Heart right ventricle (tissue), 16 donors: ENCODE results near the gene PRKAG1. TPM values are rescaled to one million over a fixed set of nuclear protein-coding genes. Genes with fewer than 3 reads are reported as not detected.
A peak's percentile ranks its signal among the peaks of the same experiment; 100 is the strongest.

ENCODE experiments used
- ATAC-seq, 8 donors: fragments of 200-7000 bp; cut with Tn5 transposase; one replicate each; pipeline ENCODE4 v1.9.1; 2020; ENCODE audit warnings: mild to moderate bottlenecking in 8 of 8, moderate library complexity in 8 of 8, moderate number of reproducible peaks in 1 of 8
- DNase-seq, 2 donors: peaks; one replicate each; pipeline ENCODE4 v3.0.0-alpha.2; 2020
- H3K27ac ChIP-seq, 10 donors: fragments of 200-600 bp; sonication (generic) in 2 of 10; one replicate each; pipeline versions ENCODE4 v1.5.0 to v1.8.0; 2020 to 2022; ENCODE audit warnings: mild to moderate bottlenecking in 3 of 10
- H3K27me3 ChIP-seq, 7 donors: fragments of 200-600 bp; one replicate each; pipeline ENCODE4 v1.8.0; 2021 to 2022; ENCODE audit warnings: mild to moderate bottlenecking in 2 of 7
- H3K36me3 ChIP-seq, 9 donors: fragments of 200-600 bp; sonication (generic) in 1 of 9; one replicate each; pipeline versions ENCODE4 v1.5.0 to v1.8.0; 2020 to 2022; ENCODE audit warnings: mild to moderate bottlenecking in 2 of 9
- H3K4me1 ChIP-seq, 9 donors: fragments of 200-600 bp; sonication (generic) in 1 of 9; one replicate each; pipeline versions ENCODE4 v1.5.0 to v1.8.0; 2020 to 2022; ENCODE audit warnings: mild to moderate bottlenecking in 4 of 9
- H3K4me3 ChIP-seq, 10 donors: fragments of 200-600 bp; sonication (generic) in 2 of 10; one replicate each; pipeline versions ENCODE4 v1.5.0 to v1.8.0; 2020 to 2022; ENCODE audit warnings: mild to moderate bottlenecking in 7 of 10, moderate library complexity in 2 of 10
- H3K9me3 ChIP-seq, 11 donors: fragments of 200-600 bp in 10 of 11; sonication (generic) in 2 of 11; one replicate each; pipeline versions ENCODE4 v1.5.0 to v1.8.0; 2013 to 2022; ENCODE audit warnings: mild to moderate bottlenecking in 2 of 11, control low read depth in 1 of 11, moderate library complexity in 1 of 11
- WGBS, 2 donors: extraction: QIAGEN DNeasy Blood & Tissue Kit; methylation state at CpG; one replicate each; pipeline ENCODE4 v1.1.7; 2013; ENCODE audit warnings: inconsistent platforms in 1 of 2; 5-methylcytosine and 5-hydroxymethylcytosine counted together
- intact Hi-C, 10 donors: fragments of 100-400 bp; cut with DNase I; formaldehyde crosslinking; loops; one replicate each; pipeline versions ENCODE4 v1.11.1 to v1.14.2; 2022
- polyA plus RNA-seq, 2 donors: library from polyadenylated mRNA; stranded (reverse); fragments of 200-250 nt; gene quantifications; one replicate each; pipeline ENCODE4 v1.2.3, GENCODE V29; 2013
- total RNA-seq, 10 donors: library from RNA; stranded (reverse); fragmentation: NEBNext Ultra II Directional in 3 of 10; extraction: Animal tissue kit (Norgen Biotek cat#: 25700) in 3 of 10; gene quantifications; one replicate each; pipeline versions ENCODE4 v1.2.1 to v1.2.4, GENCODE V29; 2021 to 2023
- TF ChIP-seq, protein P1 (sequence below), 9 donors: fragments of 200-600 bp; sonication (generic) in 2 of 9; IDR thresholded peaks; one replicate each; pipeline versions ENCODE4 v1.5.0 to v1.8.0; 2021 to 2022; ENCODE audit warnings: antibody characterized with exemption in 9 of 9, mild to moderate bottlenecking in 5 of 9, moderate library complexity in 1 of 9
- donor health status: Arrhythmogenic right ventricular cardiomyopathy.
- donor health status: ischemic (EF 13 %, LVEDD 7.1; RV severe dilation, severe dysfunction).
- donor health status: healthy with polysubstance abuse.
- donor health status: DM: no; HTN: yes; CAD: no.
- donor health status: DM: no; HTN: no; CAD: no.
- donor health status: ischemic (EF 25% LVEDD 6.9; RV normal size, moderate dysfunction).
- donor health status: ischemic (EF 25% LVEDD 5.7; RV mildly dilated, moderate dysfunction).
- donor health status: healthy.
- donor health status: DM: yes; HTN: yes; CAD: no.
- donor health status: Ischemic cardiomyopathy.
- donor health status: ischemic (EF 35%, LVEDD 5.7; RV mildly dilated, moderate dysfunction).
- donor health status: nonischemic (EF 11% LVEDD 7.7; RV severe dilation, severe dysfunction).
- donor health status: DM: yes; HTN: yes; CAD: no.
- donor health status: PGD.
- donor health status: ischemic (EF 29% LVEDD 5.4; RV normal size, mild dysfunction).
- donor health status: nonischemic (EF 23%, LVEDD 6.1; RV moderate dilation, normal function).

PRKAG1 gene
- total and polyA plus RNA-seq, 12 donors, result 71.0 to 110 (median 95.6) TPM

DNA sequence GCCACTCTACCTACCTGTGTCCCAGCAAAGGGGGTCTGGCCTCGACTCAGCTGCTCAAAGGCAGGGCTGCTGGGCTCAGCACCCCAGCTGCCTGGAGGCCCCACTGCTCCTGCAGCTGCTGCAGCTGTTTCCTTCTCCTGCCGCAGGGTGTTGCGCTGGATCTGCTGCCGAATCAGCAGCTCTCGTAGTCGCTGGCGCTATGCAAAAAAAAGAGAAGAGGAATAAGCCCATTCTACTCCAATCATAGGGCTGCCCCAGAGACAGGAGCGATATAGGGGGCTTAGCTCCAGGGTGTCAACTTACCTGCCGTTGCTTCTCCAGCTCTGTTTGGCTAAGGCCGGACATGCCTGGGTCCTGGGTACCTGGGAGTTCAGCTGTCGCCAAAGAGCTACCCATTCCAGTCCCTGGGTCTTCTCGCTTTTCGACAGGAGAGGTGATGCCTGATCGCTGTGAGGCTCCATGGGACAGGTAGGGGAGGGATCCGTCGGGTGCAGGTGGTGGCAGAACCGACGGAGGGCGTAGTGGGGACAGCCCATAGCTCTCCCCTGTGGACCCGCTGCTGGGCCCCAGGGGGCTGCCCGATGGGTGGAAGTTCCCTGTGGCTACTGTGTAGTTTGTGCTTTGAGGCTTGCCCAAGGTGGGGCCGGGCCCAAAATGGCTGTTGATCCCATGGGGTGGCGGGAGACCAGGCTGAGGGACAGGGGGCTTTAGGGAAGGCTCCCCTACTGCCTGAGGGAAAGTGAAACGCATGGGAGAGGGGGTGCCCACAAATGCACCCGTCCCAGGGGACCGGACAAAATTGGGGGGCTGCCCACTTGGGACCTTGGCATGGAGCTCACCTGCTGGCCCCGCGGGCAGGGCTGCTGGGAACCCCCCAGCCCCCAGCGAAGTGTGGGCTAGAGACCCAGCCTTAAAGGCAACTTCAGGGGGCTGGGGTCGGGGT lies 21.1 kb upstream of the PRKAG1 start:
- Histone ChIP-seq H3K27me3 (no peaks in the 10 kb centered on the region), H3K36me3 (peaks cover 14 to 100% (median 91%) of the 10 kb centered on the region in 9 donors), H3K4me1 (peaks cover 0 to 12% (median 0%) of the 10 kb centered on the region in 9 donors), H3K27ac (no peak overlapping the region), H3K9me3 (no peaks in the 10 kb centered on the region), H3K4me3 (no peak overlapping the region)
- intact Hi-C loops, result no loop called here
- ATAC-seq, result no peak
- TF ChIP-seq, protein P1, sequence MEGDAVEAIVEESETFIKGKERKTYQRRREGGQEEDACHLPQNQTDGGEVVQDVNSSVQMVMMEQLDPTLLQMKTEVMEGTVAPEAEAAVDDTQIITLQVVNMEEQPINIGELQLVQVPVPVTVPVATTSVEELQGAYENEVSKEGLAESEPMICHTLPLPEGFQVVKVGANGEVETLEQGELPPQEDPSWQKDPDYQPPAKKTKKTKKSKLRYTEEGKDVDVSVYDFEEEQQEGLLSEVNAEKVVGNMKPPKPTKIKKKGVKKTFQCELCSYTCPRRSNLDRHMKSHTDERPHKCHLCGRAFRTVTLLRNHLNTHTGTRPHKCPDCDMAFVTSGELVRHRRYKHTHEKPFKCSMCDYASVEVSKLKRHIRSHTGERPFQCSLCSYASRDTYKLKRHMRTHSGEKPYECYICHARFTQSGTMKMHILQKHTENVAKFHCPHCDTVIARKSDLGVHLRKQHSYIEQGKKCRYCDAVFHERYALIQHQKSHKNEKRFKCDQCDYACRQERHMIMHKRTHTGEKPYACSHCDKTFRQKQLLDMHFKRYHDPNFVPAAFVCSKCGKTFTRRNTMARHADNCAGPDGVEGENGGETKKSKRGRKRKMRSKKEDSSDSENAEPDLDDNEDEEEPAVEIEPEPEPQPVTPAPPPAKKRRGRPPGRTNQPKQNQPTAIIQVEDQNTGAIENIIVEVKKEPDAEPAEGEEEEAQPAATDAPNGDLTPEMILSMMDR (IDR thresholded peaks at IDR 0.05), result no peak
- DNase-seq, result peak in 1 of 2 donors; percentile 10
- 93 to 94% methylated on average over 29 to 30 of the region's 30 CpGs for WGBS, 2 donors

- 93 to 95% methylated on average over 20 of the region's 20 CpGs for WGBS, 2 donors
- Histone ChIP-seq H3K4me1 (peaks cover 0 to 12% (median 0%) of the 10 kb centered on the region in 9 donors), H3K27ac (no peak overlapping the region), H3K4me3 (no peak overlapping the region), H3K9me3 (no peaks in the 10 kb centered on the region), H3K36me3 (peaks cover 11 to 100% (median 91%) of the 10 kb centered on the region in 9 donors), H3K27me3 (no peaks in the 10 kb centered on the region)
- intact Hi-C loops, result no loop called here
- DNase-seq (peak in 1 of 2 donors; percentile 9), ATAC-seq (no peak)
- TF ChIP-seq, protein P1 (IDR thresholded peaks at IDR 0.05), result no peak
Measured at GRCh38 chr12:49038291-49038955, 19.8 kb upstream of the PRKAG1 start.

DNA sequence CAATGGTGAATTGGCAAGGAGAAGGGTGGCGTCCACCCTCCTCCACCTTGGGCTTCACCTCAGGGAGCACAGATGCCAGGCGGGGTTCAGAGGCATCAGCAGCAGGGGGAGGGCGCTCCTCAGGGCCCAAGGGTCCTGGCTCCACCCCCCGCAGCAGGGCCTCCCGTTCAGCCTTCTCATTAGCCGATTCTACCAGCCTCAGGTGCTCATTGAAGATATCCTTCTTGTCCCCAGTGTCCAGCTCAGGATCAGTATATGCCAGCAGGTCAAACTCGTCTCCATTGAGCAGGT lies 19.3 kb upstream of the PRKAG1 start:
- Histone ChIP-seq H3K27me3 (no peaks in the 10 kb centered on the region), H3K4me3 (no peak overlapping the region), H3K4me1 (peaks cover 0 to 12% (median 2%) of the 10 kb centered on the region in 9 donors), H3K27ac (no peak overlapping the region), H3K9me3 (no peaks in the 10 kb centered on the region), H3K36me3 (peaks cover 11 to 100% (median 91%) of the 10 kb centered on the region in 9 donors)
- 87 to 92% methylated on average over 7 of the region's 7 CpGs for WGBS, 2 donors
- TF ChIP-seq, protein P1 (IDR thresholded peaks at IDR 0.05), result no peak
- DNase-seq (peak in 1 of 2 donors; percentile 4), ATAC-seq (no peak)
- intact Hi-C loops, result no loop called here

DNA sequence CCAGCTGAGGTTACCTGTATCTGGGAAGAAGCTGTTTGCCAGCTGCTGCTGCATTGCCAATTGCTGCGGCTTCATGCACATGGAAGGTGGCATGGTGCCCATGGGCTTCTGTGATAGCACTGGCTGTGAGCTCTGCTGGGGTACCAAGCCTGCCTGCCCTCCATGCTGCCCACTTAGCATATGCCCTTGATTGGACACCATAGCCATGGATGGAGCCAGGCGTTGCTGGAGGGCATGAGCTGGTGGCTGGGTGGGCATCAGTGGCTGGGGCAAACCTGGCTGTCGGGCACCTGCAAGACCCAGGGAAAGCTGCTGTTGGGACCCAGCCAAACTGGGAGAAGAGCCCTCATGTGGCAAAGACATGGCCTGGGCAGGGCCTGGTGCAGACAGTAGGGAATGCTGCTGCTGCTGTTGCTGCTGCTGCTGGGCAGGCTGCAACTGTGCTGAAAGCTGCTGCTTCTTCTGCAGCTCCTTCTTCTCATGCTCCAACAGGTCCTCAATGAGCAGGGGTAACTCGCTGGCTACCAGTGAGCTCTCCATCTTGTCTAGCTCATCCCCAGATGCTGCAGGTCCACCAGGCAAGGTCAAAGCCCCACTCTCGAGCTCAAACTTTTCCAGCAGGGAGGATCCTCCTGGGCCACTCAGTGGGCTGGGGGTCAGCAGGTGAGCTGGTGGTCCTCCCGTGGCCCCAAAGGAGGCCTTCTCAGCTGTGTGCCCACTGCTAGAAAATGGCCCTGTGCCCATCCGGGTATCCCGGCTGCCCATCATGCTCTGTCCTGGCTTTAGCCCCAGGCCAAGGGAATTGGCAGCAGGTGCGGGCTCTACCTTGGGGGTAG lies 18.8 kb upstream of the PRKAG1 start:
- H3K36me3 ChIP-seq, result peaks cover 8 to 100% (median 90%) of the 10 kb centered on the region in 9 donors
- no peak overlapping the region for H3K27ac ChIP-seq

More for the DNA sequence above, 18.8 kb upstream of the PRKAG1 start:
- WGBS, 2 donors, result 86 to 91% methylated on average over 9 of the region's 9 CpGs
- Histone ChIP-seq H3K4me1 (peaks cover 0 to 15% (median 3%) of the 10 kb centered on the region in 9 donors), H3K27me3 (no peaks in the 10 kb centered on the region), H3K4me3 (no peak overlapping the region), H3K9me3 (no peaks in the 10 kb centered on the region)
- TF ChIP-seq, protein P1 (IDR thresholded peaks at IDR 0.05), result no peak
- peak in 3 of 8 donors; percentile 13 to 29 (median 24) for ATAC-seq
- peak in 1 of 2 donors; percentile 22 for DNase-seq
- intact Hi-C loops, result no loop called here
